Measurements from ENCODE around the gene PDE4D.
A peak's percentile ranks its signal among the peaks of the same experiment; 100 is the strongest.

PDE4D gene

GRCh38 chr5:59856358-59856757 is 37.2 kb downstream of the PDE4D start:
- Histone ChIP-seq H2BK5ac (ENCODE audit: low read depth, low read length, poor library complexity, severe bottlenecking) (no peak overlapping the region), H2AK5ac (ENCODE audit: low read length, severe bottlenecking) (no peak overlapping the region), H3K27ac (ENCODE audit: low read length, poor library complexity, severe bottlenecking) (no peak overlapping the region), H3K18ac (ENCODE audit: low read depth in 1 of 2, low read length in 2 of 2) (no peak overlapping the region), H2BK12ac (ENCODE audit: low read length in 2 of 2) (no peak overlapping the region), H3K79me1 (replicated peaks; ENCODE audit: low read length, poor library complexity, severe bottlenecking) (no peaks in the 10 kb centered on the region), H2AFZ (ENCODE audit: low read depth, low read length) (no peak overlapping the region), H3K14ac (ENCODE audit: low read length in 2 of 2) (no peak overlapping the region), H2BK120ac (ENCODE audit: low read depth, low read length) (no peak overlapping the region), H3K4me2 (ENCODE audit: low read length, poor library complexity, severe bottlenecking) (no peak overlapping the region), H3K4me3 (ENCODE audit: insufficient read depth in 1 of 2, low read depth in 1 of 2, low read length in 2 of 2) (no peak overlapping the region), H3K23ac (ENCODE audit: low read length in 2 of 2) (no peak overlapping the region), H2BK15ac (ENCODE audit: low read depth, poor library complexity, severe bottlenecking) (no peak overlapping the region), H3K9me3 (ENCODE audit: control insufficient read depth, low read length) (no peaks in the 10 kb centered on the region), H3K4me1 (ENCODE audit: control insufficient read depth, insufficient read depth, low read depth, low read length) (no peaks in the 10 kb centered on the region), H3K27me3 (ENCODE audit: control insufficient read depth in 1 of 2, insufficient read depth in 1 of 2, low read length in 2 of 2) (peaks cover 3 to 4% of the 10 kb centered on the region in 2 experiments), H3K36me3 (ENCODE audit: control insufficient read depth in 1 of 2, insufficient read depth in 2 of 2, low read depth in 1 of 2, low read length in 2 of 2) (no peaks in the 10 kb centered on the region), H3K9ac (ENCODE audit: low read length) (no peak overlapping the region), H4K8ac (ENCODE audit: low read length) (no peak overlapping the region), H4K91ac (ENCODE audit: low read length) (no peak overlapping the region), H3K4ac (ENCODE audit: low read depth in 1 of 2, low read length in 2 of 2) (no peak overlapping the region)
- DNase-seq: no peak
- 85% methylated on average over 4 of the region's 5 CpGs for WGBS

GRCh38 chr5:59850766-59851165 is 42.8 kb downstream of the PDE4D start:
- no peak overlapping the region for H2AFZ ChIP-seq (ENCODE audit: low read depth, low read length)
- no peaks in the 10 kb centered on the region for H3K36me3 ChIP-seq (ENCODE audit: control insufficient read depth in 1 of 2, insufficient read depth in 2 of 2, low read depth in 1 of 2, low read length in 2 of 2)
- no peak overlapping the region for H3K4me3 ChIP-seq (ENCODE audit: insufficient read depth in 1 of 2, low read depth in 1 of 2, low read length in 2 of 2)
- H2BK5ac ChIP-seq (ENCODE audit: low read depth, low read length, poor library complexity, severe bottlenecking): no peak overlapping the region
- no peak for DNase-seq
- no peak overlapping the region for H3K23ac ChIP-seq (ENCODE audit: low read length in 2 of 2)
- no peak overlapping the region for H3K4me2 ChIP-seq (ENCODE audit: low read length, poor library complexity, severe bottlenecking)
- H2AK5ac ChIP-seq (ENCODE audit: low read length, severe bottlenecking): no peak overlapping the region
- H3K27ac ChIP-seq (ENCODE audit: low read length, poor library complexity, severe bottlenecking): no peak overlapping the region
- no peak overlapping the region for H3K4ac ChIP-seq (ENCODE audit: low read depth in 1 of 2, low read length in 2 of 2)
- H2BK12ac ChIP-seq (ENCODE audit: low read length in 2 of 2): no peak overlapping the region
- no peaks in the 10 kb centered on the region for H3K4me1 ChIP-seq (ENCODE audit: control insufficient read depth, insufficient read depth, low read depth, low read length)
- H4K91ac ChIP-seq (ENCODE audit: low read length): no peak overlapping the region
- H3K9ac ChIP-seq (ENCODE audit: low read length): no peak overlapping the region
- no peak overlapping the region for H2BK120ac ChIP-seq (ENCODE audit: low read depth, low read length)
- no peak overlapping the region for H2BK15ac ChIP-seq (ENCODE audit: low read depth, poor library complexity, severe bottlenecking)
- peaks cover 0 to 3% of the 10 kb centered on the region in 2 experiments for H3K27me3 ChIP-seq (ENCODE audit: control insufficient read depth in 1 of 2, insufficient read depth in 1 of 2, low read length in 2 of 2)
- no peak overlapping the region for H3K18ac ChIP-seq (ENCODE audit: low read depth in 1 of 2, low read length in 2 of 2)
- no peak overlapping the region for H4K8ac ChIP-seq (ENCODE audit: low read length)
- no peak overlapping the region for H3K14ac ChIP-seq (ENCODE audit: low read length in 2 of 2)
- H3K79me1 ChIP-seq (replicated peaks; ENCODE audit: low read length, poor library complexity, severe bottlenecking): no peaks in the 10 kb centered on the region
- no peaks in the 10 kb centered on the region for H3K9me3 ChIP-seq (ENCODE audit: control insufficient read depth, low read length)
- WGBS: 100% methylated on average over 2 of the region's 2 CpGs

GRCh38 chr5:59847586-59847985 is 45.9 kb downstream of the PDE4D start:
- no peak overlapping the region for H2BK12ac ChIP-seq (ENCODE audit: low read length in 2 of 2)
- H3K4me2 ChIP-seq (ENCODE audit: low read length, poor library complexity, severe bottlenecking): no peak overlapping the region
- H4K91ac ChIP-seq (ENCODE audit: low read length): no peak overlapping the region
- H3K9ac ChIP-seq (ENCODE audit: low read length): no peak overlapping the region
- H2BK5ac ChIP-seq (ENCODE audit: low read depth, low read length, poor library complexity, severe bottlenecking): no peak overlapping the region
- H4K8ac ChIP-seq (ENCODE audit: low read length): no peak overlapping the region
- H3K14ac ChIP-seq (ENCODE audit: low read length in 2 of 2): no peak overlapping the region
- no peaks in the 10 kb centered on the region for H3K79me1 ChIP-seq (replicated peaks; ENCODE audit: low read length, poor library complexity, severe bottlenecking)
- no peak overlapping the region for H3K4ac ChIP-seq (ENCODE audit: low read depth in 1 of 2, low read length in 2 of 2)
- H3K23ac ChIP-seq (ENCODE audit: low read length in 2 of 2): no peak overlapping the region
- H2BK15ac ChIP-seq (ENCODE audit: low read depth, poor library complexity, severe bottlenecking): no peak overlapping the region
- H3K27me3 ChIP-seq (ENCODE audit: control insufficient read depth in 1 of 2, insufficient read depth in 1 of 2, low read length in 2 of 2): peaks cover 0 to 3% of the 10 kb centered on the region in 2 experiments
- H2BK120ac ChIP-seq (ENCODE audit: low read depth, low read length): no peak overlapping the region
- DNase-seq: no peak
- H3K4me3 ChIP-seq (ENCODE audit: insufficient read depth in 1 of 2, low read depth in 1 of 2, low read length in 2 of 2): no peak overlapping the region
- no peaks in the 10 kb centered on the region for H3K9me3 ChIP-seq (ENCODE audit: control insufficient read depth, low read length)
- H3K18ac ChIP-seq (ENCODE audit: low read depth in 1 of 2, low read length in 2 of 2): no peak overlapping the region
- H2AFZ ChIP-seq (ENCODE audit: low read depth, low read length): no peak overlapping the region
- H3K27ac ChIP-seq (ENCODE audit: low read length, poor library complexity, severe bottlenecking): no peak overlapping the region
- no peaks in the 10 kb centered on the region for H3K36me3 ChIP-seq (ENCODE audit: control insufficient read depth in 1 of 2, insufficient read depth in 2 of 2, low read depth in 1 of 2, low read length in 2 of 2)
- H2AK5ac ChIP-seq (ENCODE audit: low read length, severe bottlenecking): no peak overlapping the region
- H3K4me1 ChIP-seq (ENCODE audit: control insufficient read depth, insufficient read depth, low read depth, low read length): no peaks in the 10 kb centered on the region
- WGBS: 100% methylated on average over 1 of the region's 2 CpGs

- Histone ChIP-seq H3K27me3 (ENCODE audit: control insufficient read depth in 1 of 2, insufficient read depth in 1 of 2, low read length in 2 of 2) (peaks cover 0 to 7% of the 10 kb centered on the region in 2 experiments), H3K36me3 (ENCODE audit: control insufficient read depth in 1 of 2, insufficient read depth in 2 of 2, low read depth in 1 of 2, low read length in 2 of 2) (no peaks in the 10 kb centered on the region), H4K91ac (ENCODE audit: low read length) (no peak overlapping the region), H3K4me2 (ENCODE audit: low read length, poor library complexity, severe bottlenecking) (no peak overlapping the region), H3K9me3 (ENCODE audit: control insufficient read depth, low read length) (no peaks in the 10 kb centered on the region), H3K23ac (ENCODE audit: low read length in 2 of 2) (no peak overlapping the region), H3K18ac (ENCODE audit: low read depth in 1 of 2, low read length in 2 of 2) (no peak overlapping the region), H3K14ac (ENCODE audit: low read length in 2 of 2) (no peak overlapping the region), H4K8ac (ENCODE audit: low read length) (no peak overlapping the region), H3K4ac (ENCODE audit: low read depth in 1 of 2, low read length in 2 of 2) (no peak overlapping the region), H3K79me1 (replicated peaks; ENCODE audit: low read length, poor library complexity, severe bottlenecking) (no peaks in the 10 kb centered on the region), H3K4me3 (ENCODE audit: insufficient read depth in 1 of 2, low read depth in 1 of 2, low read length in 2 of 2) (no peak overlapping the region), H2BK15ac (ENCODE audit: low read depth, poor library complexity, severe bottlenecking) (no peak overlapping the region), H2BK120ac (ENCODE audit: low read depth, low read length) (no peak overlapping the region), H2BK12ac (ENCODE audit: low read length in 2 of 2) (no peak overlapping the region), H2AFZ (ENCODE audit: low read depth, low read length) (no peak overlapping the region), H3K9ac (ENCODE audit: low read length) (no peak overlapping the region), H3K27ac (ENCODE audit: low read length, poor library complexity, severe bottlenecking) (no peak overlapping the region), H3K4me1 (ENCODE audit: control insufficient read depth, insufficient read depth, low read depth, low read length) (no peaks in the 10 kb centered on the region), H2AK5ac (ENCODE audit: low read length, severe bottlenecking) (no peak overlapping the region), H2BK5ac (ENCODE audit: low read depth, low read length, poor library complexity, severe bottlenecking) (no peak overlapping the region)
- DNase-seq: peak; percentile 67
- no CpG with 5 or more reads among the region's 2 CpGs for WGBS
These were observed 47.8 kb downstream of the PDE4D start for GRCh38 chr5:59845730-59846129.

All from mesenchymal stem cell (in vitro differentiated cells and primary cell).